ENCODE results near the gene FEN1.

DNA sequence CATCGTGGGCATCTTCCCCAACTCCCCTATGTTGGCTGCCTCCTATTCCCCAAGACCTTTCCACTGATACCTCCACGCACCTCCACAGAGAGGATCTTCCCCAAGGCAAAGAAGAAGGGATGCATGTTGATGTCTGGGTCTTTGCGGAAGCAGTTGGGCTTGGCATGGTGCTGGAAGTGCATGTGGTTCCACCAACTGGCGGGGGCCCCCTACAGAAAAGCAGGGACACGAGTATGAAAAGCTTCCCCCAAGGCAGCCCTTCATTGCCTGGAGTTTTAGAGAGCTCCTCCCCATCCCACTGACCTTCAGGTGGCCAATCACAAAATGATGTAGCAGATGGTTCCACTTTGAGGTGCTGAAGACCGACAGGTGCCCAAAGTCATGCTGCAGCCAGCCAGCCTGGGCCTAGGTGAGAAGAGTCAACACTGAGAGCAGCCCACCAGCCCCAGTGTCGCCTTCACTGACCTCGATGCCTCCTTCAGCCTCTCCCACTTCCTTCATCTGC, 18.0 kb downstream of the FEN1 start:
- TF ChIP-seq EP300 (IDR thresholded peaks at IDR 0.05), result no peak
- TF ChIP-seq, protein P1, sequence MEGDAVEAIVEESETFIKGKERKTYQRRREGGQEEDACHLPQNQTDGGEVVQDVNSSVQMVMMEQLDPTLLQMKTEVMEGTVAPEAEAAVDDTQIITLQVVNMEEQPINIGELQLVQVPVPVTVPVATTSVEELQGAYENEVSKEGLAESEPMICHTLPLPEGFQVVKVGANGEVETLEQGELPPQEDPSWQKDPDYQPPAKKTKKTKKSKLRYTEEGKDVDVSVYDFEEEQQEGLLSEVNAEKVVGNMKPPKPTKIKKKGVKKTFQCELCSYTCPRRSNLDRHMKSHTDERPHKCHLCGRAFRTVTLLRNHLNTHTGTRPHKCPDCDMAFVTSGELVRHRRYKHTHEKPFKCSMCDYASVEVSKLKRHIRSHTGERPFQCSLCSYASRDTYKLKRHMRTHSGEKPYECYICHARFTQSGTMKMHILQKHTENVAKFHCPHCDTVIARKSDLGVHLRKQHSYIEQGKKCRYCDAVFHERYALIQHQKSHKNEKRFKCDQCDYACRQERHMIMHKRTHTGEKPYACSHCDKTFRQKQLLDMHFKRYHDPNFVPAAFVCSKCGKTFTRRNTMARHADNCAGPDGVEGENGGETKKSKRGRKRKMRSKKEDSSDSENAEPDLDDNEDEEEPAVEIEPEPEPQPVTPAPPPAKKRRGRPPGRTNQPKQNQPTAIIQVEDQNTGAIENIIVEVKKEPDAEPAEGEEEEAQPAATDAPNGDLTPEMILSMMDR (IDR thresholded peaks at IDR 0.05), result no peak
- TF ChIP-seq POLR2A (IDR thresholded peaks at IDR 0.05), result no peak
